DMS114 treated with DMSO at 0.1 percent for 48 hours (cell line): ENCODE results near the gene SYDE1.
"Not testable (repeated sequence)": the region's sequence is repeated elsewhere in the genome, so short reads cannot be mapped to it uniquely, and the experiment has no call there.

Experiments
- DNase-seq: peaks from one replicate; lab custom pipeline; 2025; ENCODE audit not compliant: unreplicated experiment; lab: John Stamatoyannopoulos, UW

Gene SYDE1

GRCh38 chr19:15107061-15108010, at the start of gene SYDE1:
Gene SYDE1 (plus strand): TSS chr19:15107401. CDS start chr19:15107434, 33 bp downstream.
- no peak for DNase-seq

GRCh38 chr19:15062036-15062435, 45.2 kb upstream of the SYDE1 start:
- no peak for DNase-seq

- not testable (repeated sequence) for DNase-seq
These were observed 36.8 kb upstream of the SYDE1 start for GRCh38 chr19:15070386-15070785.

- no peak for DNase-seq
These were observed 34.1 kb upstream of the SYDE1 start for GRCh38 chr19:15072930-15073647.

GRCh38 chr19:15074371-15074770, 32.8 kb upstream of the SYDE1 start:
- DNase-seq = no peak

GRCh38 chr19:15075806-15076205, 31.4 kb upstream of the SYDE1 start:
- no peak for DNase-seq

GRCh38 chr19:15080002-15080401, 27.2 kb upstream of the SYDE1 start:
- not testable (repeated sequence) for DNase-seq

- no peak for DNase-seq
These were observed 25.3 kb upstream of the SYDE1 start, which contains the start of gene OR1I1 for GRCh38 chr19:15081911-15082310. Gene OR1I1 (plus strand): TSS chr19:15082211. CDS start chr19:15087066, 4,855 bp downstream.

GRCh38 chr19:15087182-15087581, 20.0 kb upstream of the SYDE1 start:
- DNase-seq = no peak

- peak; percentile 56 for DNase-seq
These were observed 15.1 kb upstream of the SYDE1 start for GRCh38 chr19:15091918-15092753.

- no peak for DNase-seq
These were observed 14.2 kb upstream of the SYDE1 start for GRCh38 chr19:15093001-15093400.

GRCh38 chr19:15096223-15096622, 11.0 kb upstream of the SYDE1 start:
- no peak for DNase-seq

GRCh38 chr19:15097980-15098379, 9.2 kb upstream of the SYDE1 start:
- DNase-seq = not testable (repeated sequence)

- no peak for DNase-seq
These were observed 8.7 kb upstream of the SYDE1 start for GRCh38 chr19:15098460-15098859.

- no peak for DNase-seq
These were observed 8.1 kb upstream of the SYDE1 start for GRCh38 chr19:15099017-15099582.

GRCh38 chr19:15101479-15102082, 5.6 kb upstream of the SYDE1 start:
- no peak for DNase-seq

GRCh38 chr19:15104003-15104402, 3.2 kb upstream of the SYDE1 start:
- no peak for DNase-seq

- DNase-seq = no peak
These were observed 2.8 kb upstream of the SYDE1 start for GRCh38 chr19:15104411-15104810.

- DNase-seq = no peak
These were observed 2.2 kb upstream of the SYDE1 start for GRCh38 chr19:15105044-15105443.

- DNase-seq = no peak
These were observed 1.1 kb downstream of the SYDE1 start for GRCh38 chr19:15108145-15108844.
